Stimulated activated CD4-positive, alpha-beta T cell treated with anti-CD3 and anti-CD28 coated beads, Interleukin-2, amount 100 ng/mL, for 4 hours (primary cell): Measurements from ENCODE around the gene DENND1C.

Experiments
- DNase-seq: peaks from one replicate; pipeline ENCODE4 v3.0.0-alpha.2; 2020; ENCODE audit warnings: low read depth

The DENND1C gene, protein sequence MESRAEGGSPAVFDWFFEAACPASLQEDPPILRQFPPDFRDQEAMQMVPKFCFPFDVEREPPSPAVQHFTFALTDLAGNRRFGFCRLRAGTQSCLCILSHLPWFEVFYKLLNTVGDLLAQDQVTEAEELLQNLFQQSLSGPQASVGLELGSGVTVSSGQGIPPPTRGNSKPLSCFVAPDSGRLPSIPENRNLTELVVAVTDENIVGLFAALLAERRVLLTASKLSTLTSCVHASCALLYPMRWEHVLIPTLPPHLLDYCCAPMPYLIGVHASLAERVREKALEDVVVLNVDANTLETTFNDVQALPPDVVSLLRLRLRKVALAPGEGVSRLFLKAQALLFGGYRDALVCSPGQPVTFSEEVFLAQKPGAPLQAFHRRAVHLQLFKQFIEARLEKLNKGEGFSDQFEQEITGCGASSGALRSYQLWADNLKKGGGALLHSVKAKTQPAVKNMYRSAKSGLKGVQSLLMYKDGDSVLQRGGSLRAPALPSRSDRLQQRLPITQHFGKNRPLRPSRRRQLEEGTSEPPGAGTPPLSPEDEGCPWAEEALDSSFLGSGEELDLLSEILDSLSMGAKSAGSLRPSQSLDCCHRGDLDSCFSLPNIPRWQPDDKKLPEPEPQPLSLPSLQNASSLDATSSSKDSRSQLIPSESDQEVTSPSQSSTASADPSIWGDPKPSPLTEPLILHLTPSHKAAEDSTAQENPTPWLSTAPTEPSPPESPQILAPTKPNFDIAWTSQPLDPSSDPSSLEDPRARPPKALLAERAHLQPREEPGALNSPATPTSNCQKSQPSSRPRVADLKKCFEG

GRCh38 chr19:6481541-6482342 is at the start of gene DENND1C:
TSS of gene DENND1C (minus strand) at chr19:6481787. CDS start at chr19:6481695, 92 bp downstream.
- peak; percentile 46 for DNase-seq

DNA sequence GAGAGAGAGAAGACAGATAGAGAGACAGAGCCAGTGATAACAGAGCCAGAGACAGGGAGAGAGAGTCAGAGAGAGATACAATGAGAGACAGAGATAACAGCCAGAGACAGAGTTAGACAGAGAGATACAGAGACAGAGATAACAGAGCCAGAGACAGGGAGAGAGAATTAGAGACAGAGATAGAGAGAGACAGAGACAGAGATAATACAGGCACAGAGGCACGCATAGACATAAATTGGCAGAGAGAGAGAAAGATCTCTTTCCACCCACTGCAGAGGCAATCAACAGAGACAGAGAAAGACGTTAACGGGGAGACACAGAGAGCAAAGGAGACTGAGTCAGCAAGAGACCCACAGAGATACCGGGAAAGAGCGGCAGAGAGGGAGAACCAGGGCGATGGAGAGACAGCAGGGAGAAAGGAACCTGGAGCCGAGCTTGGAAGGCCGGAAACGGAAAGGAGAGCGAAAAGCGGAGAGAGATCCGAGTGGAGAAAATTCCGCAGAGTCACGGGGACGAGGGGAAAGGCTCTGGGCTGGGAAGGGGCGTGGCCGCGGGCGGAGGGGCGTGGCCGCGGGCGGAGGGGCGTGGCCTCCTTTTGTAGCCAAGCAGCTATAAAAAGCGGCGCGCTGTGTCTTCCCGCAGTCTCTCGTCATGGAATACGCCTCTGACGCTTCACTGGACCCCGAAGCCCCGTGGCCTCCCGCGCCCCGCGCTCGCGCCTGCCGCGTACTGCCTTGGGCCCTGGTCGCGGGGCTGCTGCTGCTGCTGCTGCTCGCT is 49.0 kb upstream of the DENND1C start, which contains the start of gene TNFSF9:
TNFSF9 (plus strand) TSS at position 641 of the 777 bp plus-strand sequence; CDS start at position 652, 11 bp downstream.
- peak; percentile 67 for DNase-seq

DNA sequence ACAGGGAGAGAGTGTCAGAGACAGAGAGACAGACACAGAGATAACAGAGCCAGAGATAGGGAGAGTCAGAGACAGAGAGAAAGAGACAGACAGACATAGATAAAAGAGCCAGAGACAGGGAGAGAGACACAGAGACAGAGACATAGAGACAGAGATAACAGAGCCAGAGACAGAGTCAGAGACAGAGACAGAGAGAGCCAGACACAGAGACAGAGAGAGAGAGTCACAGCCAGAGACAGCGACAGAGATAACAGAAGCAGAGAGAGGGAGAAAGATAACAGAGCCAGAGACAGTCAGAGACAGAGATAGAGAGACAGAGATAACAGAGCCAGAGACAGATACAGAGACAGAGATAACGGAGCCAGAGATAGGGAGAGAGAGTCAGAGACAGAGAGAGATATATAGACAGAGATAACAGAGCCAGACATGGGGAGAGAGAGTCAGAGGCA is 48.4 kb upstream of the DENND1C start:
- no peak for DNase-seq

DNA sequence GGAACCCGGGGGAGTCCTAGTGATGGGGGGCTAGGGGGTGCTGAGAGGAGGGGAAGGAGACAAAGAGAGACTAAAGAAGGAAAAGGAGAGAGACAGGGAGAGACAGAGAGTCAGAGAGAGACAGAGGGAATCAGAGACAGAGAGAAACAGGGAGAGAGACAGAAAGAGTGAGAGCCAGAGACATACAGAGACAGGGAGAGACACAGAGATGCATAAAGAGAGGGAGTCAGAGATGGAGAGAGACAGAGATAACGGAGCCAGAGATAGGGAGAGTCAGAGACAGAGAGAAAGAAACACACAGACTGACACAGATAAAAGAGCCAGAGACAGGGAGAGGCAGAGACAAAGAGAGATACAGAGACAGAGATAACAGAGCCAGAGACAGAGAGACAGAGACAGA is 47.8 kb upstream of the DENND1C start:
- no peak for DNase-seq

- DNase-seq = no peak
Observed at GRCh38 chr19:6528544-6529121, 47.0 kb upstream of the DENND1C start.

DNA sequence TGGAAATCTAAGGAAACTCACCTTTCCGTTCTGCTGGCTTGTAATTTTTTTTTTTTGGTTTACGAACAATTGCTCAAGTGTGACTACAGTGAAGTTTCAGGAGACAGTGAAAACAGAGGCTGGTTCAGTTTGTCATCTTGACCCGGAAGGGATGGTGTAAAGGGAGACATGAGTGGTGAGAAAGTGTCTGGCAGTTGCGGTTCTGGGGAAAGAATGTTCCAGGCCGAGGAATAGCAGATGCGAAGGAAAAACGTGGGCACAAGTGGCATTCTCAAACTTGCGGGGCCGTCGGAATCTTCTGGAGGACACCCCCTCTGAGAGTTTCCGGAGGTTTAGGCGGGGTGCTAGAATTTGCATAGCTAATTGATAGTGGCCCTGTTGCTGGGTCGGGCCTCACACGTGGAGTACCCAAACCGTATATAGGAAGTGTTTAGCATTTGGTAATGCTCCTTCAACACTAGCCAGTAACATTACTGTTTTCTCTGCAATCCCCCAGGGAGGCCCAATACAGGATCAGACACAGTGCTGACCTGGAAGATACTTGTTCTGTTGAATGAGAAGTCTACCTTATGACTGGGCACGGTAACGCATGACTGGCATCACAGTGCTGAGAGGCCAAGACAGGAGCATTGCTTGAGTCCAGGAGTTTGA is 46.4 kb upstream of the DENND1C start:
- no peak for DNase-seq

- no peak for DNase-seq
Observed at GRCh38 chr19:6524311-6524710, 42.7 kb upstream of the DENND1C start.

DNA sequence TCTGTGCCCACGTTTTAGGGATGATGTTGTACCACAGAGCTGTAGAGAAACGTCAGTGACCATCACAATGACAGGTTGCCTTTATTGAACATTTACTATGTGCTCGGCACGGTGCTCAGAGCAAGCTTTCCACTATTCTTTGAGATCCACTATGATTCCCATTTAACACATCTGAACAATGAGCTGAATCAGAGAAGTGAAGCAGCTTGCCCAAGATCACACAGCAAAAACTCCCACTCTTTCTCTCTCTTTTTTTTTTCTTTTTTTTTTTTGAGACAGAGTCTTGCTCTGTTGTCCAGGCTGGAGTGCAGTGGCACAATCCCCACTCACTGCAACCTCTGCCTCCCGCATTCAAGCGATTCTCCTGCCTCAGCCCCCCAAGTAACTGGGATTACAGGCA is 41.1 kb upstream of the DENND1C start:
- DNase-seq = no peak

- DNase-seq = peak; percentile 21
Observed at GRCh38 chr19:6521718-6522646, 40.4 kb upstream of the DENND1C start.

GRCh38 chr19:6519289-6519688 is 37.7 kb upstream of the DENND1C start:
- DNase-seq = no peak

- no peak for DNase-seq
Observed at GRCh38 chr19:6518145-6518911, 36.7 kb upstream of the DENND1C start.

DNA sequence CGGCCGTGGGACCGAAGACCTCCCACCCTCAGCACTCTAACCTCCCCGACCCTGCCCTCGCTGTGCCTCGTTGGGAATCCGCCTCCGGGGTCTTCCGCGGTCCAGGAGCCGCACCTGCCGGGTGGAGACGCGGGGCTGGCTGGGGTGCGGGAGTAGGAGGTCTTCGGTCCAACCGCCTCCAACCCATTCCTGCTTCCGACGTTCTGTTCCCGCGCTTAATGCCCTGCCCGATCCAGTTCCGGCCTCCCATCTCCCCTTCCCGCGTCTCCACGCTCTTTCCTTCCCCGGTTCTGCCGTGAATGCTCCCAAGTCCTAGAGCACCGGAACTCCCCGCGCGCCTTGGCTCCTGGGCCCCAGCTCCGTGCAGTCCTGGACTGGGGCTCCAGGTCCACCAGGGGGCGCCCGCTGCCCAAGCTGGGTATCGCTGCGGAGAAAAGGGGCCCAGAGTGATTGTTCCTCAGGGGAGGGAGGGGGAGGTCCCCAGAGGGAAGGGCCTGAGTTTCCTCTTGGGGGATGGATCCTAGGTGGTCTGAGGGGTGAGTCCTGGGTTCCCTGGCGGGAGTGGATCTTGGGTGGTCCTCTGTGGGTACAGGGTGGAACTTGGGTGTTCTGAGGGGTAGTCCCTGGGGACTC is 35.2 kb upstream of the DENND1C start:
- DNase-seq = peak; percentile 86

DNA sequence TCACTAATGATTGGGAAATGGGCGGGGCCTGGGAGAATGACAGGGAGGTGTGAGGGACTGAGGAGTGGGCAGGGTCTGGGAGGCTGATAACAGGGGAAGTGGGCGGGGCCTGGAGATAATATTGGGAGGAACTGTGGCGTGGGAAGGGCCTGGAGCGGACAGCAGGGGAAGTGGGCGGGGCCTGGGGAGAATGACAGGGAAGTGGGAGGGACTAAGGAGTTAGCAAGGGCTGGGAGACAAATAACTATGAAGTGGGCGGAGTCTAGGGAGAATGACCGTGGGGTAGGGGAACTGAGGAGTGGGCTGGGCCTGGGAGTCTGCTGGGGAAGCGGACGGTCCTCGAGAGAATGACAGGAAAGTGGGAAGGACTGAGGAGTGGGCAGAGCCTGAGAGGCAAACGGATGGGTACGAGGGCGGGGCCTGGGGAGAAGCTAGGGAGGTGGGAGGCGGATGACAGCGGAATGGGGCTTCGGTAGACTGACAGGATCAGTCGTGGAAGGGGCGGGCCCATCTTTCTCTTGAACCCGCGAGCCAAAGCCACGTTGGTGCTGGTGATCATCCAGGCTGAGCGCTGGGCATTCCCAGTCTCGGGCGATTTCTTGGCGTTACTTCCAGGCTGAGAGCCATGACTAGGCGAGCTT is 34.6 kb upstream of the DENND1C start:
- DNase-seq = peak; percentile 44

DNA sequence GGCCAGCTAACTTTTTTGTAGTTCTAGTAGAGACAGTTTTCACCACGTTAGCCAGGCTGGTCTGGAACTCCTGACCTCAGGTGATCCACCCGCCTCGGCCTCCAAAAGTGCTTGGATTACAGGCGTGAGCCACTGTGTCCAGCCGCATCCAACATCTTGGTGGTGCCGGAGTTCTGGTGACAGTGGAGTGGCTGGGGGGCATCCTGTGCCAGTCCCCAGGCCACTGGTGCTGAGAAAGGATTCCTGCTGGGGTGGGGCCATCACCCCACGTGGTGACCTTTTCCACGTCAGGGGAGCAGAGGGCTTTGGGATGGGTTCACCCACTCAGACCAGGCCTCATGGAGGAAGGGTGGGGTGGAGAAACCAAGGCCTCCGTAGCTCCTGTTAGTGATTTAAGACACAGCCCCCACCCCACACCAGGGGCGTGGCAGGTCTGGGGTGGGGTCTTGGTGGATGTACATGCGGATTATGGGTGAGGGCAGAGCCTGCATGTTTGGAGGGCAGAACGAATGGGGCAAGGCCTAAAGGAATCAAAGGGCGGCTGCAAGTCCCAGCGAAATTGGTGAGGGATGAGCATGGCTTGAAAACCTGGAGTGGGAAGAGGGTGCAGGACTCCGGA is 33.4 kb upstream of the DENND1C start:
- no peak for DNase-seq

DNA sequence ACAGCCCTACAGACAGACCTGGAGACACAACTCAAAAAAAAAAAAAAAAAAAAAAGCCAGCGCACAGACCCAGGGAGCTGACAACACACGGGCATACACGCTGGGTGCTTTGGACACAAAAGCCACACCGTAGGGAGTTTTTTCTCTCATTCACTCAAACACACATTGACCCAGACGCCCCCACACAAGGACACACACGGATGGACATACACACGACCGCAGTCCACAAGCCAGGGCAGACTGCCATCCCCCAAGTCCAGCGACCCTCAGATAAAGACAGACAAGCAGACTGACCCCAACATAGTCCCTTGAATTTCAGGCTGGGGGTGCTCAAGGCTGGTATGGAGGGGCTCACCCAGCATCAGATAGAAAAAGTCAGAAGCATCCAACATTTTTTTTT is 32.5 kb upstream of the DENND1C start:
- DNase-seq = no peak

GRCh38 chr19:6510618-6511017 is 29.0 kb upstream of the DENND1C start:
- DNase-seq = no peak
